ENCODE data around the gene CXorf58. TPM values are rescaled to one million over a fixed set of nuclear protein-coding genes. Genes with fewer than 3 reads are reported as not detected.

The CXorf58 gene
- total RNA-seq, 1 experiment from 2014 or later: not detected

DNA sequence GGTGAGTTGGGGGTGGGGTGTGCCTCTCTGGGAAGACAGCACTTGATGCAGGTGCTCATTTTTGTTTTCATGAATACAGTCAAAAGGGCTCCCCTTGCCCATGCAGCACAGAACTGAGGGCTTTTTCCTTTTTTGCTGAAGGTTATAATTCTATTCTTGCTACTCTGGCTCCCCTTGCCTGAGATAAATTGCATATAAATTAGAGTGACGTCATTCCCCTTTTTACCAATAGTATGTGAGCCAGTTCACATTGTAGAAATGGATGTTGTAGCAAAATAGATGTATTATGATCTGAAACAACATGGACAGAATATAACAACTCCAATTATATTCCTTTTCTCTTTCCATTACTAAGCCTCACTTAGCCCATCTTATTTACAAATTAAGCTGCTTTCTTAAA is 28.4 kb downstream of the CXorf58 start:
- DNase-seq (ENCODE audit: unreplicated experiment): no peak
- POLR2A ChIA-PET: no interaction called here
- TF ChIP-seq, protein P1, sequence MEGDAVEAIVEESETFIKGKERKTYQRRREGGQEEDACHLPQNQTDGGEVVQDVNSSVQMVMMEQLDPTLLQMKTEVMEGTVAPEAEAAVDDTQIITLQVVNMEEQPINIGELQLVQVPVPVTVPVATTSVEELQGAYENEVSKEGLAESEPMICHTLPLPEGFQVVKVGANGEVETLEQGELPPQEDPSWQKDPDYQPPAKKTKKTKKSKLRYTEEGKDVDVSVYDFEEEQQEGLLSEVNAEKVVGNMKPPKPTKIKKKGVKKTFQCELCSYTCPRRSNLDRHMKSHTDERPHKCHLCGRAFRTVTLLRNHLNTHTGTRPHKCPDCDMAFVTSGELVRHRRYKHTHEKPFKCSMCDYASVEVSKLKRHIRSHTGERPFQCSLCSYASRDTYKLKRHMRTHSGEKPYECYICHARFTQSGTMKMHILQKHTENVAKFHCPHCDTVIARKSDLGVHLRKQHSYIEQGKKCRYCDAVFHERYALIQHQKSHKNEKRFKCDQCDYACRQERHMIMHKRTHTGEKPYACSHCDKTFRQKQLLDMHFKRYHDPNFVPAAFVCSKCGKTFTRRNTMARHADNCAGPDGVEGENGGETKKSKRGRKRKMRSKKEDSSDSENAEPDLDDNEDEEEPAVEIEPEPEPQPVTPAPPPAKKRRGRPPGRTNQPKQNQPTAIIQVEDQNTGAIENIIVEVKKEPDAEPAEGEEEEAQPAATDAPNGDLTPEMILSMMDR (IDR thresholded peaks at IDR 0.05; ENCODE audit: unreplicated experiment): no peak
- Mint-ChIP-seq H3K4me1 (ENCODE audit: insufficient read depth, unreplicated experiment) (no peaks in the 10 kb centered on the region), H3K36me3 (ENCODE audit: insufficient read depth, unreplicated experiment) (no peaks in the 10 kb centered on the region), H3K27me3 (ENCODE audit: insufficient read depth, unreplicated experiment) (peaks cover 61% of the 10 kb centered on the region), H3K27ac (ENCODE audit: low read depth, unreplicated experiment) (no peak overlapping the region), H3K4me3 (ENCODE audit: unreplicated experiment) (no peak overlapping the region), H3K9me3 (ENCODE audit: unreplicated experiment) (no peaks in the 10 kb centered on the region)
- intact Hi-C loops (cut with micrococcal nuclease): no loop called here
- BruUV-seq (replicated peaks): no TSS peak
- CTCF ChIA-PET: interaction anchor here (1.1 kb wide), 1 partner anchor 13 kb away, joined by 5 read pairs; no protein-coding TSS in a partner anchor

GRCh38 chrX:23937100-23937499 is 29.3 kb downstream of the CXorf58 start:
- intact Hi-C loops (cut with micrococcal nuclease): no loop called here
- BruUV-seq (replicated peaks): no TSS peak
- CTCF ChIA-PET: interaction anchor here (1.1 kb wide), 1 partner anchor 12 kb away, joined by 5 read pairs; no protein-coding TSS in a partner anchor

DNA sequence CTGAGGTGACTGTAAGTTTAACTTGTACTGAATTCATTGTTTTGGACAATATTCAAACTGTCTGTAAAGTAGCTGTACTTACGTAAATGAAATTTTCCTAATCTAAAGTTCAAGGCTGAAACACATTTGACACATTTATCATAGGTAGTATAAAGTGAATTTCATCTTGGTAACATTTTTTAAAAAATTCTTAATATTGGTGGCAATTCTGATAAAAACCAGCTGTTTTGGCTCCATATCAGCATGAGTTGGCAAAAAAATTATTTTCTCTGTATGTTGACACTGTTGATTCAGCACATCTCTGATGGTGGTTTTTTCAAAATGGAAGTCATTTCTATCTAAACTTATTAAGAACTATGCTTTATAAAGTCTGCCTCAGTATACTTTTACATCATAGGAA is 30.9 kb downstream of the CXorf58 start:
- Mint-ChIP-seq H3K4me1 (ENCODE audit: insufficient read depth, unreplicated experiment) (no peaks in the 10 kb centered on the region), H3K27me3 (ENCODE audit: insufficient read depth, unreplicated experiment) (peaks cover 63% of the 10 kb centered on the region), H3K36me3 (ENCODE audit: insufficient read depth, unreplicated experiment) (no peaks in the 10 kb centered on the region), H3K4me3 (ENCODE audit: unreplicated experiment) (no peak overlapping the region), H3K27ac (ENCODE audit: low read depth, unreplicated experiment) (no peak overlapping the region), H3K9me3 (ENCODE audit: unreplicated experiment) (no peaks in the 10 kb centered on the region)
- ChIA-PET POLR2A (no interaction called here), CTCF (interaction anchor here (1.6 kb wide), 1 partner anchor 115 kb away, joined by 4 read pairs; no protein-coding TSS in a partner anchor)
- DNase-seq (ENCODE audit: unreplicated experiment): no peak
- TF ChIP-seq, protein P1 (IDR thresholded peaks at IDR 0.05; ENCODE audit: unreplicated experiment): no peak
- intact Hi-C loops (cut with micrococcal nuclease): no loop called here
- BruUV-seq (replicated peaks): no TSS peak

More at GRCh38 chrX:23937100-23937499, 29.3 kb downstream of the CXorf58 start:
- Mint-ChIP-seq H3K27ac (ENCODE audit: low read depth, unreplicated experiment) (no peak overlapping the region), H3K9me3 (ENCODE audit: unreplicated experiment) (no peaks in the 10 kb centered on the region), H3K27me3 (ENCODE audit: insufficient read depth, unreplicated experiment) (peaks cover 56% of the 10 kb centered on the region), H3K36me3 (ENCODE audit: insufficient read depth, unreplicated experiment) (no peaks in the 10 kb centered on the region), H3K4me3 (ENCODE audit: unreplicated experiment) (no peak overlapping the region), H3K4me1 (ENCODE audit: insufficient read depth, unreplicated experiment) (no peaks in the 10 kb centered on the region)
- POLR2A ChIA-PET: no interaction called here
- TF ChIP-seq, protein P1 (IDR thresholded peaks at IDR 0.05; ENCODE audit: unreplicated experiment): no peak
- no peak for DNase-seq (ENCODE audit: unreplicated experiment)

DNA sequence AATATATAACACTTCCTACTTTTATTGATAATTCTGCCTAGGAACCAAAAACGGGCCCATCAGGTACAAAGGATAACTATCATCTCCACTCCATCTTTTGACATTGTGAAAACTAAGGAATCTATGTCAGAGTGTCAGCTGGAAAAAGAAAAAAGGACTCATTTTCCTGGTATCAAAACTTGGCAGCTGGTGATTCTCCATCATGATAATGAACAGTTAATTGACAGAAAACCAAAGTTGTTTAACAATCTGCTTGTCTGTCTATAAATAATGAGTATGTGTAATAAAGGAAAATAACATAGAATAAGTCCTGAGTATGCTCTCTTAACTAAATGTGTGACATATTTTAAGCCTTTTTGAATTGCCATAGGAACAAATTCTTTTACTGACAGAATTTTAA is 31.4 kb downstream of the CXorf58 start:
- ChIA-PET CTCF (no interaction called here), POLR2A (no interaction called here)
- Mint-ChIP-seq H3K4me1 (ENCODE audit: insufficient read depth, unreplicated experiment) (no peaks in the 10 kb centered on the region), H3K4me3 (ENCODE audit: unreplicated experiment) (no peak overlapping the region), H3K27ac (ENCODE audit: low read depth, unreplicated experiment) (no peak overlapping the region), H3K36me3 (ENCODE audit: insufficient read depth, unreplicated experiment) (no peaks in the 10 kb centered on the region), H3K27me3 (ENCODE audit: insufficient read depth, unreplicated experiment) (peaks cover 68% of the 10 kb centered on the region), H3K9me3 (ENCODE audit: unreplicated experiment) (no peaks in the 10 kb centered on the region)
- TF ChIP-seq, protein P1 (IDR thresholded peaks at IDR 0.05; ENCODE audit: unreplicated experiment): no peak
- DNase-seq (ENCODE audit: unreplicated experiment): no peak
- BruUV-seq (replicated peaks): no TSS peak
- intact Hi-C loops (cut with micrococcal nuclease): no loop called here
